SJSA1 (cell line): ENCODE measurements around the gene KLF1. TPM values are rescaled to one million over a fixed set of nuclear protein-coding genes. Genes with fewer than 3 reads are reported as not detected.

Experiments used
- total RNA-seq: library from RNA; depleted of rRNA; stranded (reverse); fragments of >200 nt; shearing (Covaris generic); gene quantifications from 2 replicates; pipeline ENCODE4 v1.2.3, GENCODE V29; 2014; rRNA removed

The KLF1 gene
- total RNA-seq, 1 experiment from 2014 or later, result not detected

Other genes starting within 250 kb of the KLF1 start
- gene MAN2B1, start 220.5 kb downstream of the KLF1 start, total RNA-seq, result 36.1 and 38.7 TPM in 2 replicates
- gene WDR83, start 220.4 kb downstream of the KLF1 start, total RNA-seq, result 9.7 and 23.7 TPM in 2 replicates
- 69.4 and 71.1 TPM in 2 replicates for gene DHPS, start 205.3 kb downstream of the KLF1 start, total RNA-seq
- not detected in 2 replicates for gene GNG14, start 199.2 kb downstream of the KLF1 start, total RNA-seq
- gene FBXW9, start 190.6 kb downstream of the KLF1 start, total RNA-seq, result 9.0 and 13.2 TPM in 2 replicates
- 24.0 and 25.8 TPM in 2 replicates for gene TNPO2, start 163.3 kb downstream of the KLF1 start, total RNA-seq
- gene TRIR, start 152.5 kb downstream of the KLF1 start, total RNA-seq, result 274 and 417 TPM in 2 replicates
- 88.5 and 127 TPM in 2 replicates for gene GET3, start 149.7 kb downstream of the KLF1 start, total RNA-seq
- gene BEST2, start 135.4 kb downstream of the KLF1 start, total RNA-seq, result 0.13 TPM in 1 of 2 replicates, not detected in the other
- 12.4 and 27.5 TPM in 2 replicates for gene HOOK2, start 111.6 kb downstream of the KLF1 start, total RNA-seq
- 112 and 115 TPM in 2 replicates for gene JUNB, start 95.7 kb downstream of the KLF1 start, total RNA-seq
- gene PRDX2, start 85.4 kb downstream of the KLF1 start, total RNA-seq, result 4.6 and 8.7 TPM in 2 replicates
- gene THSD8, start 85.1 kb downstream of the KLF1 start, total RNA-seq, result not detected in 2 replicates
- 68.8 and 78.9 TPM in 2 replicates for gene RNASEH2A, start 80.6 kb downstream of the KLF1 start, total RNA-seq
- gene RTBDN, start 52.6 kb downstream of the KLF1 start, total RNA-seq, result not detected in 2 replicates
- gene MAST1, start 48.7 kb downstream of the KLF1 start, total RNA-seq, result not detected in 2 replicates
- gene DNASE2, start 5.8 kb downstream of the KLF1 start, total RNA-seq, result 21.8 and 25.5 TPM in 2 replicates
- gene GCDH, start 4.0 kb upstream of the KLF1 start, total RNA-seq, result 25.9 and 43.7 TPM in 2 replicates
- 0.24 TPM in 1 of 2 replicates, not detected in the other for gene SYCE2, start 32.1 kb upstream of the KLF1 start, total RNA-seq
- gene FARSA, start 46.5 kb upstream of the KLF1 start, total RNA-seq, result 48.3 and 101 TPM in 2 replicates
- 1,330 and 1,700 TPM in 2 replicates for gene CALR, start 51.4 kb upstream of the KLF1 start, total RNA-seq
- gene RAD23A, start 58.7 kb upstream of the KLF1 start, total RNA-seq, result 145 and 164 TPM in 2 replicates
- 75.7 and 84.3 TPM in 2 replicates for gene GADD45GIP1, start 70.0 kb upstream of the KLF1 start, total RNA-seq
- 0.41 TPM in 1 of 2 replicates, not detected in the other for gene DAND5, start 82.4 kb upstream of the KLF1 start, total RNA-seq
- 9.4 and 10.9 TPM in 2 replicates for gene NFIX, start 108.3 kb upstream of the KLF1 start, total RNA-seq
- gene LYL1, start 215.7 kb upstream of the KLF1 start, total RNA-seq, result not detected in 2 replicates
- 29.6 and 49.9 TPM in 2 replicates for gene TRMT1, start 229.5 kb upstream of the KLF1 start, total RNA-seq
- 48.9 and 75.9 TPM in 2 replicates for gene NACC1, start 231.1 kb upstream of the KLF1 start, total RNA-seq